GM23248 (cell line): ENCODE results near the gene EFR3B.
"Not testable (repeated sequence)": the region's sequence is repeated elsewhere in the genome, so short reads cannot be mapped to it uniquely, and the experiment has no call there.

Source experiments
- EZH2 ChIP-seq: fragments of 200-600 bp; sonication (generic); IDR thresholded peaks from 2 replicates; pipeline ENCODE4 v1.6.1; 2018; ENCODE audit warnings: antibody characterized with exemption, mild to moderate bottlenecking; ENCODE audit not compliant: insufficient read depth, poor library complexity, severe bottlenecking
- EZH2phosphoT487 ChIP-seq: fragments of 200-600 bp; sonication (generic); IDR thresholded peaks from 2 replicates; pipeline ENCODE4 v1.6.1; 2018; ENCODE audit warnings: antibody characterized with exemption, moderate library complexity, mild to moderate bottlenecking, low read depth; ENCODE audit not compliant: insufficient read depth

DNA sequence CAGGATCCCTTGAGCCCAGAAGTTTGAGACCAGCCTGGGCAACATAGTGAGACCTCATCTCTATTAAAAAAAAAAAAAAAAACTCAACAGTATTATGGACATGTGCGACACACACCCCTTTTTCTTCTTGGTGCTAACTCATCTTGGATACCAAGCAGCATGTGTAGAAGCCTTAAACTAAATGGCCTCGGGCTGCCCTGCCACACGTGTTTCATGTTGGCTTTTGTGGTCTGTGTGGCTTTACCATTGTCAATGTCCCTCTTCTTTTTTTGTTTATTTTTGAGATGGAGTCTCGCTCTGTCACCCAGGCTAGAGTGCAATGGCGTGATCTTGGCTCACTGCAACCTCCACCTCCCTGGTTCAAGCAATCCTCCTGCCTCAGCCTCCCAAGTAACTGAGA, 109.1 kb downstream of the EFR3B start:
- TF ChIP-seq EZH2phosphoT487, EZH2: not testable (repeated sequence)
